NCI-H69 (cell line): ENCODE measurements around the gene DKC1.
A peak's percentile ranks its signal among the peaks of the same experiment; 100 is the strongest.
"Not testable (repeated sequence)": the region's sequence is repeated elsewhere in the genome, so short reads cannot be mapped to it uniquely, and the experiment has no call there.

Experiments used
- DNase-seq: peaks from one replicate; lab custom pipeline; 2025; lab: John Stamatoyannopoulos, UW

DKC1 gene

GRCh38 chrX:154793084-154793795 is 30.6 kb downstream of the DKC1 start:
- peak; percentile 20 for DNase-seq

- no peak for DNase-seq
These were observed 32.4 kb downstream of the DKC1 start for GRCh38 chrX:154795016-154795415.

GRCh38 chrX:154797006-154797405 is 34.3 kb downstream of the DKC1 start:
- no peak for DNase-seq

- peak; percentile 99 for DNase-seq
These were observed 37.1 kb downstream of the DKC1 start for GRCh38 chrX:154799556-154800348.

- DNase-seq, result peak; percentile 84
These were observed 38.0 kb downstream of the DKC1 start for GRCh38 chrX:154800478-154801210.

- peak; percentile 12 for DNase-seq
These were observed 40.3 kb downstream of the DKC1 start for GRCh38 chrX:154802947-154803346.

GRCh38 chrX:154804261-154804956 is 41.7 kb downstream of the DKC1 start:
- peak; percentile 59 for DNase-seq

GRCh38 chrX:154804957-154805695 is 42.5 kb downstream of the DKC1 start, which contains the start of gene MPP1:
Gene MPP1, minus strand, starts transcription at chrX:154805485. Its CDS starts 112 bp downstream, at chrX:154805373.
- peak; percentile 88 for DNase-seq

- no peak for DNase-seq
These were observed 43.0 kb downstream of the DKC1 start for GRCh38 chrX:154805696-154806091.

GRCh38 chrX:154806837-154807501 is 44.3 kb downstream of the DKC1 start:
- DNase-seq, result no peak

- no peak for DNase-seq
These were observed 47.4 kb downstream of the DKC1 start for GRCh38 chrX:154809939-154810665.

GRCh38 chrX:154812341-154813101 is 49.9 kb downstream of the DKC1 start:
- DNase-seq, result no peak

GRCh38 chrX:154813801-154814200 is 51.1 kb downstream of the DKC1 start:
- DNase-seq, result no peak

- no peak for DNase-seq
These were observed 52.7 kb downstream of the DKC1 start for GRCh38 chrX:154815274-154815818.

GRCh38 chrX:154816326-154816898 is 53.7 kb downstream of the DKC1 start:
- DNase-seq, result not testable (repeated sequence)

GRCh38 chrX:154817048-154817618 is 54.5 kb downstream of the DKC1 start:
- not testable (repeated sequence) for DNase-seq

- no peak for DNase-seq
These were observed 56.5 kb downstream of the DKC1 start for GRCh38 chrX:154818916-154819770.
